Lung (tissue), 12 donors: ENCODE measurements around the gene LIMA1. TPM values are rescaled to one million over a fixed set of nuclear protein-coding genes. Genes with fewer than 3 reads are reported as not detected.
"Not testable (repeated sequence)": the region's sequence is repeated elsewhere in the genome, so short reads cannot be mapped to it uniquely, and the experiment has no call there.

Source experiments
- ATAC-seq: fragments of 200-7000 bp; cut with Tn5 transposase; one replicate; pipeline ENCODE4 v1.9.1; 2020; ENCODE audit warnings: moderate number of reproducible peaks; ENCODE audit not compliant: insufficient read depth, low FRiP score
- DNase-seq, 3 donors: peaks; one replicate each; pipeline ENCODE4 v3.0.0-alpha.2; 2013 to 2017
- H3K27ac ChIP-seq, 2 donors: one replicate each; pipeline ENCODE4 v1.5.1; 2013; ENCODE audit warnings: mild to moderate bottlenecking in 2 of 2, moderate library complexity in 2 of 2, control low read depth in 1 of 2, inconsistent platforms in 1 of 2, low read depth in 1 of 2, low read length in 1 of 2
- H3K27me3 ChIP-seq, 3 donors: one replicate each; pipeline ENCODE4 v1.5.1; 2013; ENCODE audit warnings: low read length in 2 of 3; ENCODE audit not compliant: control insufficient read depth in 3 of 3, insufficient read depth in 3 of 3
- H3K36me3 ChIP-seq, 4 donors: one replicate each; pipeline ENCODE4 v1.5.1; 2013; ENCODE audit warnings: low read length in 4 of 4, mild to moderate bottlenecking in 1 of 4, moderate library complexity in 1 of 4; ENCODE audit not compliant: control insufficient read depth in 4 of 4, insufficient read depth in 4 of 4
- H3K4me1 ChIP-seq, 5 donors: one replicate each; pipeline ENCODE4 v1.5.1; 2013; ENCODE audit warnings: low read length in 5 of 5, mild to moderate bottlenecking in 2 of 5, moderate library complexity in 1 of 5; ENCODE audit not compliant: control insufficient read depth in 5 of 5, insufficient read depth in 5 of 5
- H3K4me3 ChIP-seq: one replicate; pipeline ENCODE4 v1.5.1; 2013; ENCODE audit warnings: mild to moderate bottlenecking, control low read depth, moderate library complexity
- H3K9ac ChIP-seq, 2 donors: one replicate each; pipeline ENCODE4 v1.5.1; 2013; ENCODE audit warnings: low read length in 2 of 2, control low read depth in 1 of 2; ENCODE audit not compliant: insufficient read depth in 1 of 2
- H3K9me3 ChIP-seq, 4 donors: one replicate each; pipeline ENCODE4 v1.5.1; 2013; ENCODE audit warnings: low read length in 3 of 4, mild to moderate bottlenecking in 1 of 4, moderate library complexity in 1 of 4; ENCODE audit not compliant: control insufficient read depth in 4 of 4, insufficient read depth in 3 of 4
- WGBS, 2 donors: extraction: QIAGEN DNeasy Blood & Tissue Kit; methylation state at CpG; one replicate each; pipeline ENCODE4 v1.1.7; 2013; 5-methylcytosine and 5-hydroxymethylcytosine counted together
- polyA plus RNA-seq, 2 donors: library from polyadenylated mRNA; stranded (reverse); fragments of 200-250 nt; gene quantifications; one replicate each; pipeline ENCODE4 v1.2.1, GENCODE V29; 2013
- total RNA-seq, 2 donors: library from RNA; depleted of rRNA in 1 of 2; stranded (reverse); fragments of >200 nt in 1 of 2; gene quantifications; one replicate each; pipeline ENCODE4 v1.2.1, GENCODE V29; 2014 to 2021
- TF ChIP-seq, protein P1 (sequence below): IDR thresholded peaks from 2 replicates; pipeline ENCODE4 v1.5.1; 2012; ENCODE audit warnings: mild to moderate bottlenecking; ENCODE audit errors: control extremely low read depth, extremely low read depth
- donor health status: control.
- donor health status: control.
- donor health status: Bipolar disorder and iron deficiency.
- donor health status: healthy.
- donor health status: DM: yes; HTN: yes; CAD: no.

Gene LIMA1
- total and polyA plus RNA-seq, 4 donors, result 25.0 to 69.7 (median 45.7) TPM

DNA sequence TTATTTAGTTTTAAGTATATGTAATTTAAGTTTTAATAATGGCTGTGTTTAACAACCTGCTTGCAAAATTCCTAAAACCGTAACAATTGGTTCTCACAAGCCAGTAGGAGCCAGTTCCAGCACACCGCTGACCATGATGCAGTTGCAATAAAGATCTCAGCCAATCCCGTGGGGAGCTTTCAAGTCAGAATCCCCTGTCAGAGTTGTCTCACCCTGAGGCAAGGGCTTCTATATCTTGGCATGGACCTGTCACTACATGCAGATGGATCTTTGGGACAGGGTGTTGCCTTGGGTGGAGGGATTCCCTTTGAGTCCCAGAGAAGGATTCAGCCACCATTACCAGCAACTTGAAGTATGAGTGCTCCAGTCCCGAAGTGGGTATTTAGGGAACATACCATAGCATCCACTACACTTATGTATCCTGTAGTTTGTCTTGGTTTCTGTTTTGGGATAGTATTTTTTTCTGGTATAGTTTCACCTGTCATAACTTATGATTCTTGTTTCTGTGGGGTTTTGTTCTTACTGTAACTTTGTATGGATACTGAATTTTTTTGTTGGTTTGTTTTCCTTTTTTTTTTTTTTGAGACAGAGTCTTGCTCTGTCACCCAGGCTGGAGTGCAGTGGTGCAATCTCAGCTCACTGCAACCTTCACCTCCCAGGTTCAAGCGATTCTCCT is 30.1 kb upstream of the LIMA1 start:
- no peak for DNase-seq
- H3K27ac ChIP-seq, result no peak overlapping the region
- ATAC-seq, result no peak
- TF ChIP-seq, protein P1, sequence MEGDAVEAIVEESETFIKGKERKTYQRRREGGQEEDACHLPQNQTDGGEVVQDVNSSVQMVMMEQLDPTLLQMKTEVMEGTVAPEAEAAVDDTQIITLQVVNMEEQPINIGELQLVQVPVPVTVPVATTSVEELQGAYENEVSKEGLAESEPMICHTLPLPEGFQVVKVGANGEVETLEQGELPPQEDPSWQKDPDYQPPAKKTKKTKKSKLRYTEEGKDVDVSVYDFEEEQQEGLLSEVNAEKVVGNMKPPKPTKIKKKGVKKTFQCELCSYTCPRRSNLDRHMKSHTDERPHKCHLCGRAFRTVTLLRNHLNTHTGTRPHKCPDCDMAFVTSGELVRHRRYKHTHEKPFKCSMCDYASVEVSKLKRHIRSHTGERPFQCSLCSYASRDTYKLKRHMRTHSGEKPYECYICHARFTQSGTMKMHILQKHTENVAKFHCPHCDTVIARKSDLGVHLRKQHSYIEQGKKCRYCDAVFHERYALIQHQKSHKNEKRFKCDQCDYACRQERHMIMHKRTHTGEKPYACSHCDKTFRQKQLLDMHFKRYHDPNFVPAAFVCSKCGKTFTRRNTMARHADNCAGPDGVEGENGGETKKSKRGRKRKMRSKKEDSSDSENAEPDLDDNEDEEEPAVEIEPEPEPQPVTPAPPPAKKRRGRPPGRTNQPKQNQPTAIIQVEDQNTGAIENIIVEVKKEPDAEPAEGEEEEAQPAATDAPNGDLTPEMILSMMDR, result no peak
- no peak overlapping the region for H3K9ac ChIP-seq
- H3K4me3 ChIP-seq, result no peak overlapping the region
- 89 to 94% methylated on average over 5 of the region's 5 CpGs for WGBS, 2 donors
- H3K36me3 ChIP-seq, result no peaks in the 10 kb centered on the region
- peaks cover 0 to 3% (median 0%) of the 10 kb centered on the region in 5 donors for H3K4me1 ChIP-seq
- H3K9me3 ChIP-seq, result no peaks in the 10 kb centered on the region
- H3K27me3 ChIP-seq, result no peaks in the 10 kb centered on the region

GRCh38 chr12:50311858-50312609 is 28.7 kb upstream of the LIMA1 start:
- not testable (repeated sequence) for H3K27me3 ChIP-seq, H3K27ac ChIP-seq, H3K9ac ChIP-seq, H3K4me1 ChIP-seq, H3K9me3 ChIP-seq, ATAC-seq, H3K36me3 ChIP-seq, DNase-seq, H3K4me3 ChIP-seq
- 72 to 78% methylated on average over 11 of the region's 11 CpGs for WGBS, 2 donors

DNA sequence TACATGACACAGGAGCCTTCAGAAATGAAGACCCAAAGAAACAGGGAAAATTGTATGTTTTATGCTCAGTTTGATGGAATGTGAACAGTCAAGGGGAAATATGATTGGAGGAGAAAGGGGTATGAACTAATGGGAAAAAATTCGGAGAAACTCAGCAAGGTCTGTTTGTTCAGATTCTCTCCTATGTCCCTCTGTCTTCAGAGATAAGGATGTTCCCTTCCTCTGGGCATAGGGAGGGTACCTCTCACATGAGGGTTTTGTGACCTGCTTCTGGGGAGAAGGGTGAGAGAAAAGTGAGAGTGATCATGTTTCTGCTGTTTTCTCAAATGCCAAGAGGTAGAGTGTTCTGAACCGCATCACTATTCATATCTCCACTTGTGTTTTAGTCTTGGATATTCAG is 26.6 kb upstream of the LIMA1 start:
- no peak for DNase-seq
- H3K9ac ChIP-seq, result no peak overlapping the region
- WGBS, 2 donors, result 83% methylated on average over 2 of the region's 2 CpGs
- TF ChIP-seq, protein P1, result no peak
- no peak overlapping the region for H3K27ac ChIP-seq
- H3K27me3 ChIP-seq, result no peaks in the 10 kb centered on the region
- no peaks in the 10 kb centered on the region for H3K36me3 ChIP-seq
- H3K9me3 ChIP-seq, result no peaks in the 10 kb centered on the region
- ATAC-seq, result no peak
- peaks cover 0 to 2% (median 0%) of the 10 kb centered on the region in 5 donors for H3K4me1 ChIP-seq
- H3K4me3 ChIP-seq, result no peak overlapping the region

- Histone ChIP-seq H3K4me3 (no peak overlapping the region), H3K9me3 (no peaks in the 10 kb centered on the region), H3K36me3 (peaks cover 0 to 2% (median 0%) of the 10 kb centered on the region in 4 donors), H3K4me1 (peaks cover 0 to 3% (median 0%) of the 10 kb centered on the region in 5 donors), H3K27ac (no peak overlapping the region), H3K27me3 (no peaks in the 10 kb centered on the region), H3K9ac (no peak overlapping the region)
- ATAC-seq (no peak), DNase-seq (no peak)
- TF ChIP-seq, protein P1, result no peak
- WGBS, 2 donors, result 76 to 91% methylated on average over 3 of the region's 3 CpGs
Observed at GRCh38 chr12:50302686-50303085, 19.4 kb upstream of the LIMA1 start.
